ENCODE measurements around the gene HLA-DMA. TPM values are rescaled to one million over a fixed set of nuclear protein-coding genes. Genes with fewer than 3 reads are reported as not detected.

HLA-DMA gene
- total and polyA plus RNA-seq, 9 of the 15 experiments (the other 6 are each of a cell fraction or from before 2014, with no cell fraction given): 0.13 to 0.83 (median 0.51) TPM

GRCh38 chr6:32968093-32968866, 15.4 kb upstream of the HLA-DMA start, which contains the start of gene BRD2 (continued):
- TF ChIP-seq ZNF217 (CRISPR knock-in tag; IDR thresholded peaks at IDR 0.05): no peak
- TF ChIP-seq SAFB2 (IDR thresholded peaks at IDR 0.05; ENCODE audit: borderline replicate concordance, low read depth, low read length, severe bottlenecking): no peak
- TF ChIP-seq BCOR (IDR thresholded peaks at IDR 0.05): peak; percentile 61
- no peak for TF ChIP-seq RFX5 (IDR thresholded peaks at IDR 0.05; ENCODE audit: low read depth, low read length)
- TF ChIP-seq CSDE1 (IDR thresholded peaks at IDR 0.05): no peak
- no peak for TF ChIP-seq ZNF212 (CRISPR knock-in tag; IDR thresholded peaks at IDR 0.05)
- no peak for TF ChIP-seq ZC3H4 (CRISPR knock-in tag; IDR thresholded peaks at IDR 0.05; ENCODE audit: borderline replicate concordance)
- TF ChIP-seq CCNT2 (IDR thresholded peaks at IDR 0.05; ENCODE audit: borderline replicate concordance, extremely low read depth, insufficient read length, low read depth, low read length): peak; percentile 94
- TF ChIP-seq FOXK2 (conservative IDR thresholded peaks at IDR 0.05 in 1 of 2, IDR thresholded peaks at IDR 0.05 in 1 of 2; ENCODE audit: low read depth in 2 of 2): no peak
- peak; percentile 82 for TF ChIP-seq BHLHE40 (IDR thresholded peaks at IDR 0.05; ENCODE audit: low read length)
- peak; percentile 97 for TF ChIP-seq RBFOX2 (IDR thresholded peaks at IDR 0.05; ENCODE audit: low read depth, low read length)
- peak; percentile 54; the same call in 1 of the 2 replicates for TF ChIP-seq TAL1 (IDR thresholded peaks at IDR 0.05)
- TF ChIP-seq PTRF (tag; IDR thresholded peaks at IDR 0.05): no peak
- no peak for TF ChIP-seq MTF1 (CRISPR knock-in tag; IDR thresholded peaks at IDR 0.05; ENCODE audit: borderline replicate concordance)
- TF ChIP-seq TSC22D4 (tag; IDR thresholded peaks at IDR 0.05): no peak
- no peak for TF ChIP-seq ZNF311 (CRISPR knock-in tag; IDR thresholded peaks at IDR 0.05)
- TF ChIP-seq, protein P1, sequence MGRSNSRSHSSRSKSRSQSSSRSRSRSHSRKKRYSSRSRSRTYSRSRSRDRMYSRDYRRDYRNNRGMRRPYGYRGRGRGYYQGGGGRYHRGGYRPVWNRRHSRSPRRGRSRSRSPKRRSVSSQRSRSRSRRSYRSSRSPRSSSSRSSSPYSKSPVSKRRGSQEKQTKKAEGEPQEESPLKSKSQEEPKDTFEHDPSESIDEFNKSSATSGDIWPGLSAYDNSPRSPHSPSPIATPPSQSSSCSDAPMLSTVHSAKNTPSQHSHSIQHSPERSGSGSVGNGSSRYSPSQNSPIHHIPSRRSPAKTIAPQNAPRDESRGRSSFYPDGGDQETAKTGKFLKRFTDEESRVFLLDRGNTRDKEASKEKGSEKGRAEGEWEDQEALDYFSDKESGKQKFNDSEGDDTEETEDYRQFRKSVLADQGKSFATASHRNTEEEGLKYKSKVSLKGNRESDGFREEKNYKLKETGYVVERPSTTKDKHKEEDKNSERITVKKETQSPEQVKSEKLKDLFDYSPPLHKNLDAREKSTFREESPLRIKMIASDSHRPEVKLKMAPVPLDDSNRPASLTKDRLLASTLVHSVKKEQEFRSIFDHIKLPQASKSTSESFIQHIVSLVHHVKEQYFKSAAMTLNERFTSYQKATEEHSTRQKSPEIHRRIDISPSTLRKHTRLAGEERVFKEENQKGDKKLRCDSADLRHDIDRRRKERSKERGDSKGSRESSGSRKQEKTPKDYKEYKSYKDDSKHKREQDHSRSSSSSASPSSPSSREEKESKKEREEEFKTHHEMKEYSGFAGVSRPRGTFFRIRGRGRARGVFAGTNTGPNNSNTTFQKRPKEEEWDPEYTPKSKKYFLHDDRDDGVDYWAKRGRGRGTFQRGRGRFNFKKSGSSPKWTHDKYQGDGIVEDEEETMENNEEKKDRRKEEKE (IDR thresholded peaks at IDR 0.05; ENCODE audit: borderline replicate concordance in 1 of 2, control insufficient read depth in 1 of 2, low read depth in 2 of 2, low read length in 1 of 2): 0 out of 4 replicates have a peak, but pooled peaks of 1 of the 2 experiments have one; percentile 47
- no peak for TF ChIP-seq EWSR1 (IDR thresholded peaks at IDR 0.05; ENCODE audit: borderline replicate concordance, low read depth, partially characterized antibody)
- peak; percentile 53; the same call in 1 of the 2 replicates for TF ChIP-seq ZBTB26 (CRISPR knock-in tag; IDR thresholded peaks at IDR 0.05)
- TF ChIP-seq FOXO4 (CRISPR knock-in tag; IDR thresholded peaks at IDR 0.05): no peak
- TF ChIP-seq GATA2 (CRISPR knock-in tag; IDR thresholded peaks at IDR 0.05): peak; percentile 48; the same call in 1 of the 2 replicates
- TF ChIP-seq NELFE (IDR thresholded peaks at IDR 0.05; ENCODE audit: insufficient read depth, insufficient read length): no peak
- no peak for TF ChIP-seq ZNF444 (CRISPR knock-in tag; IDR thresholded peaks at IDR 0.05)

Data from K562 (cell line).